ENCODE data around the gene TMEM151B.
A peak's percentile ranks its signal among the peaks of the same experiment; 100 is the strongest.

Gene TMEM151B

DNA sequence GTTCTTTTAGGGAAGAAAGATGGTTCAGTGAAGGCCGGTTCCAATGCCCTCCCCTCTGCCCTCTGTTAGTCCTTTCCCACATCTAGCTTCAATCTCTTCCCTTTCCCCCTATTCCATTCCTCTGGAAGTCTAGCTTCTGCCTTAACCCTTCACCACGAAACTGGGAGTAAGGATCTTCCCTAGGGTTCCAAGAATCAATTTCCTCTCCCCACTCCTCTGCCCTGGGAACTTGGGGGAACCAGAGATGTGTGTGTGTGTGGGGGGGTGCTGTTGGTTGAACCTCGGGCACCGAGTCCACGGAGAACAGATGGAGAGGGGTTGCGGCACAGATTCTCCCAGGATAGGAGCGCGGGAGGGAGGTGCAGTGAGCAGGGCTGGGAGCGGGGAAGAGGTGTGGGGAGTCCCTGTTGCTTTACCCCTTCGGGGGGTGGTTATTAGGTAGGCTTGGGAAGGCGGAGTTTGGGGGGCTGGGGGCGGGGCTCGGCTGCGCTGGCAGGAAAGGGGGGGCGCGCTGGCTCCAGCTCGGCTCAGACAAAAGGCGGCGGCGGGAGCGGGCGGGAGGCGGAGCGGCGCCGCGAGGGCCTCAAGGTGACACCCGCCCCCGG lies at the start of gene TMEM151B:
TMEM151B (plus strand) TSS at position 530 of the 605 bp plus-strand sequence. CDS start 293 bp downstream, outside the sequence.
- TF ChIP-seq ZNF274 (IDR thresholded peaks at IDR 0.05; ENCODE audit: low read depth, low read length), result no peak
- H3K4me3 ChIP-seq (ENCODE audit: low read length), result no peak within 1 kb of the TSS; the same call in 1 of the 2 replicates

DNA sequence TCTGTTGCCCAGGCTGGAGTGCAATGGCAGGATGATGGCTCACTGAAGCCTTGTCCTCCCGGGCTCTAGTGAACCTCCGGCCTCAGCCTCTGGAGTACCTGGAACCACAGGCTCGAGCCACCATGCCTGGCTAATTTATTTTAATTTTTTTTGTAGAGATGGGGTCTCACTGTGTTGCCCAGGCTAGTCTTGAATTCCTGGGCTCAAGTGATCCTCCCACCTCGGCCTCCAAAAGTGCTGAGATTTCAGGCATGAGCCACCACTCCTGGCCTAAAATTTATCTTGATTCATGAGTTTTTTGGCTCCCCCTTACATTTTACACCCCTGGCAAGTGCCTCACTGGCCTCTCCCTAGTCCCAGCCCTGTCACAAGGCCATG lies 49.3 kb upstream of the TMEM151B start:
- H3K4me3 ChIP-seq (ENCODE audit: low read length), result no peak overlapping the region
- TF ChIP-seq ZNF274 (IDR thresholded peaks at IDR 0.05; ENCODE audit: low read depth, low read length), result no peak

DNA sequence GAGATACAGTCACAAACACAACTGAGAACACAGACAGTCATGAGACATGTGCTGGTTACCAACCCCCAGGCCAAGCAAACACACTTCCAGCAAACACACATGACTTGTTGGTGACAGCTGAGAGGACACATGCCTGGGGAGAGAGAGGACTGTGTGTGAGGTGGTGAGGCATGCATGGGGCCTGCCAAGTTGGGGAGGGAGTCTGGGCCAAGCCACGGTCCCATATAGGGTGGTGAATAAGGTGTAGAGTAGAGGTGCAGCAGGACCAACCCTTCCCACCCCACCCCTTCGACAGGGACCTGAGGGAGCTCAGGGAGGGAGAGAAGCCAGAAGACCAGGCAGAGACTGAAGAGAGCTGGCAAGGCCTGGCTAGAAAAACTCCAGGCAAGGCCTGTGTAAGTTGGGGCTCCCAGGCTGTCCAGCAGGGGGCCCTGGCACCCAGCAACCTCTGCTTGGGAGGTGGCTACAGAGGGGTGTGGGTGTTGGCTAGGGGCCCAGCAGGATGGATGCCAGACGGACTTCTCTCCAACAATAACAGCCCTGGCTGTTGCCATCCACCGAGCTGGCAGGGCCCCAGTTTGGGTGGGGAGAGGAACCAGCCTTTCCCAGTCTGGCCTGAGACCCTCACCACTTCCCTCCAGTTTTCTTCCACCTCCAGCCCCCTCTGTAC lies 48.8 kb upstream of the TMEM151B start:
- no peak for TF ChIP-seq ZNF274 (IDR thresholded peaks at IDR 0.05; ENCODE audit: low read depth, low read length)
- H3K4me3 ChIP-seq (ENCODE audit: low read length), result no peak overlapping the region

DNA sequence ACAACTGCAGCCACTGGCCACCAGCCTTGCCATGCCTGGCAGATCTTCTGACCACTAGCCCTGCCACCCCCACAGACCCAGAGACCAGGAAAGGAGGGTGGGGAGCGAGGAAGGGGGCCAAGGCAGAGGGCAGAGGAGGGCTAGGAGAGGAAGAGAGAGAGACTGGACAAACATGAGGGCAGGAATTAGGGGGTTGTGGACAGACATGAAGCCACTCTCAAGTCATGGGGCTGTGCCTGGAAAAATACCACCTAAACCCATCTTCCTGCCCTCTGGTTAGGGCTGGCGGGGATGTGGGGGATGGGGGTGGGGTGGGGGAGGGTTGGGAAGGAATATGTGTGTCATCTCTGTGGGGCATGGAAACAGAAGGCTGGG lies 48.3 kb upstream of the TMEM151B start:
- no peak overlapping the region for H3K4me3 ChIP-seq (ENCODE audit: low read length)
- TF ChIP-seq ZNF274 (IDR thresholded peaks at IDR 0.05; ENCODE audit: low read depth, low read length), result no peak

DNA sequence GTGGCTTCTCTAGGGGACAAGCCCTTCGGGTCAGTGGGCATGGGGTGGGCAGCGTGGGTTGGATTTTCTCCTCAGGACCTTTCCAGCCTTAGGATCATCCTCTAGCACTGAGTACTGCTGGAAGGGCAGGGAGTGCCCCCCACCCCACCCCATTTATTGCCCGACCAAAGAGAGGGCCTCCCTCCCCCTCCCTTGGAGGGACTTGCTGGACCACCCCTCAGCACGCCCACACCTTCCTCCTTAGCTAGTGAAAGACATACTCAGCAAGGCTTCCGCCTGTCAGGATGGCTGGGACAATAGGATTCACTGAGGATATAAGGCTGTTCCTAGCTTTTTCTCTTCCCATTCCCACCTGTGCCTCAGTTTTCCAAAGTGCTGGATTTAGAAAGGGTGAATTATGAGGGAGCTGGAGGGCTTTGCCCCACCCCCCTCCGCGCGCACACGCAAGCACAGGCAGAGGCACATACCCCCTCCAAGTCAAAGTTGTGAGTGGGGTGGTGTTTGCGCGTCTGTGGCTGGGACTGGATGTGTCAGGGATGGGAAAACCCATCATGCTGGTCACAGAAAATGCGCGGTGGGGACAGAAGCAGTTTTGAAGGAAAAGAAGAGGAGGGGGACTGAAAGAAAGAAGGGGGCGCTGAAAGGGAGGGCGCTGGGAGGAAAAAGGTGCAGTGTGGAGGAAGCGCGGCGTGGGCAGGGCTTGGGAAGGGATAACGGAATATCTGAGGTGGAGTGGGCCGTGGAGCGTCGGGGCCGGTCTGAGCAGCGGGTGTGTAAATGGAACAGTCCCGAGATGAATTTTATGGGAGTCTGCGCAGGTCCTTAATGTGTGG lies 47.5 kb upstream of the TMEM151B start:
- no peak for TF ChIP-seq ZNF274 (IDR thresholded peaks at IDR 0.05; ENCODE audit: low read depth, low read length)
- H3K4me3 ChIP-seq (ENCODE audit: low read length), result peak overlapping the region; percentile 41; the same call in 1 of the 2 replicates

DNA sequence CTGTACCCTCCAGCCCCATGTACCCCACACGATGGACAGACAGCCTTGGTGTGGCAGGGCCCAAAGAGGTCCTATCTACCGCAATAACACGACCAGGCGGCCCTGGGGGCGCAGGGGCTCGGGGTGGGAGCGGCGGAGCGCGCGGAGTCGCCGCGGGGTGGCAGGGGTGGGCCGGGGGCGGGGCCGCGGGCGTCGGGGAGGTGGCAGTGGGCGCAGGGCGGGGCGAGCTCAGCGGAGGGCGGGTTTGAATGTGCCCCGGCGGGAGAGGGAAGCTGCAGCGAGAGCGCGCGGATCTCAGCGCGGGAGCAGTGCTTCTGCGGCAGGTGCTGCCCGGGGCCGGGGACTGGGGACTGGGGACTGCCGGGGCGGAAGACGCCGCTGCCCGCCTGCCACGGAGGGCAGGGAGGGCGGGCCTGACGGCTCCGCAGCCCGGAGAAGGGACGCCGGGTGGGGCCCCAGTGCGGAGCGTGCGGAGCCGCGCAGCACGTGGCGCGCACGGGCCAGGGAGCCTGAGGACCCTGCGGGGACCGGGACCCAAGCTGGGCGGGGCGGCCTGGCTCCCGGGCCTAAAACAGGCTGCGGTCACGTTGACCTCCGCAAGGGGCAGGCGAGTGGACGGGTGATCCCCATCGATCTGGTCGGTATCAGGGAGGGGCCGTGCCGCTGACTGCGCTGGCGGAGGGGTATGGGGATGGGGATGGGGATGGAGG lies 46.8 kb upstream of the TMEM151B start, which contains the start of gene SLC29A1:
SLC29A1 (plus strand) TSS at position 277 of the 710 bp plus-strand sequence. CDS start 3,719 bp downstream, outside the sequence.
- no peak for TF ChIP-seq ZNF274 (IDR thresholded peaks at IDR 0.05; ENCODE audit: low read depth, low read length)
- H3K4me3 ChIP-seq (ENCODE audit: low read length), result peak within 1 kb of the TSS; percentile 66

DNA sequence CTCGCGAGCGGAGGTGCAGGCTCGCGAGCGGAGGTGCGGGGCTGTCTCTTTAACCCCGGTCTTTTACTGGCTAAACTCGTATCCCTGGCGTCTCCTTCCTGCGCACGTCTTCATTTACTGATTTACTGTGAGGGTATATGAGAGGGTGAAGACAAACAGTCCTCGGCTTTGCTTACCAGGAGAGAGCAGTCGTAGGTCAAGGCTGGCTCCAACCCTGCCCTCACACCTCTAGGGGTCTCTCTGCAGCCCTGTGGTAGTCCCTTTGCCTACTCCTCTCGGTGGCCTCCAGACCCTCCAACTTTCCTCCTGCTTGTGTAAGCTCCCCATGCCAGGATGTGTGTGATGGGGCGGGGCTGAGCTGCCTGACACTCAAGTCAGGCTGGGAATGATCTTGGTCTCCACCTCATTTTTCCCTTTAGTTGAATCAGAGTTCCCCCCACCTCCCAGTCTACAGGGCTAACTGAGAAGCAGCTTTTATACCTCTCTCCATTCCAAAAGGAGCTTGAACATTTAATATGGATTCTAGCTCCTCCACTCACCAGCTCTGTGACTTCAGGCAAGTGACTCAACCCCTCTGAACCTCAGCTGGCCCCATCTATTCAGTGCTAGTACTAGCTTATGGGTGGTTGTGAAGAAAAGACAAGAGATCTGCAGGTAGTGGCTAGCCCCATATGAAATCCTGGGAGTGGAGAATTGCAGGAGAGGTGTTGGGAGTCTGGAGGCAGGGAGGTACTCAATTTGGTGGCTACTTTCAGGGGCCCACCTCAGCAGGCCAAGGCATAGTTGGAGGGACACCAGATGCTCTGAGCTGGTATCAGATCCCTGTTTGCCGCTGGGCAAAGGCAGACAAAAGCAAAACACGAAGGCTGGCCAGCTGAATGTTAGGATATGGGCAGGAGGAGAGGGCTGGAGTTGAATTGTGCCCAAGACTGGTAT lies 46.0 kb upstream of the TMEM151B start:
- H3K4me3 ChIP-seq (ENCODE audit: low read length), result peak overlapping the region; percentile 66
- TF ChIP-seq ZNF274 (IDR thresholded peaks at IDR 0.05; ENCODE audit: low read depth, low read length), result no peak

DNA sequence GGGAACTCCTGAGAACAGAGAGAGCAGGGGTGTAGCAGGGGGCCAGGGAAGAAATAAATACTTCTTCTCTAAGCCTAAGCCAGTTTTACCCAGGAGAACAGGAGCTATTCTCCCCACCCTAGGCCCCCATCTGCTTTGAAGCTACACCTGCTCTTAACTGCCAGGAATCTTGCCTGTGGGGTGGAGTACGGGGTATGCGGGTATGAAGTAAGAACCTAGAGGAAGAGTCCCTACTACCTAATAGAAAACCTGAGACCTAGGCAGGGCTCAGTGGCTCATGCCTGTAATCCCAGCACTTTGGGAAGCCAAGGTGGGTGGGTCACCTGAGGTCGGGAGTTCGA lies 45.3 kb upstream of the TMEM151B start:
- TF ChIP-seq ZNF274 (IDR thresholded peaks at IDR 0.05; ENCODE audit: low read depth, low read length), result no peak
- no peak overlapping the region; the same call in 1 of the 2 replicates for H3K4me3 ChIP-seq (ENCODE audit: low read length)

DNA sequence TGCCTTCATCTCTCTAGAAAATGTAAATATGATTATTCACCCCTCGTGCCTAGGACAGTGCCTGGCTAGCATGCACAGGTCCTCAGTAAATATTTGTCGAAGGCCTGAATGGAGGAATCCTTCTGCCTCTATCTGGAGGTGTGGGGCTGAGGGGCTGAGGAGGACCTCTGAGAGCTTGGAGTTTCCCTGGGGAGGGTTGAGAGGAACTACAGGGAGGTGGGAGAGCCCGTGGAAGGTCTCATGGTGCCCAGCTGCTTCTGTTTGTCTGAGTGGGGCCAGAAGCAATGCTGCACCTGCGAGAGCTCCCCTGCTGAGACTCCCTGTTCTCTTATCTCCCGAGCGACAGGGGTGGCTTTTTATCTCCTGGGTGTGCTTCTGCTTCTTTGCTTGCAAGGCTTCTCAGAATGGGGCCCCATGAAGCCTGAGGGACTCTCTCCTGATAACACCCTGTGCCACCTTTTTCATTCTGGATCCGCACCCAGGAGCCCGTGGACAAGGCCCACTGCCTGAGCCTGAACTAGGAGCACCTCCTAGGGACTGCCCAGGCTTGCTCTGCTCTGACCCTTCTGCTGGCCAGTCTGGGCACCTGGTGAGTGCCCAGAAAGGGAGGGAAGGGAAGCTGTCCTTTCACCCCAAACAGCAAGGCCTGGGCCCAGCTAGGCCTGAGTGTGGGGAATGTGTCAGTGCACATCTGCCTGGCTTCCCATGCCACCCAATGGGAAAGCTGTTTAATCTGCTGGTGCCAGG lies 44.5 kb upstream of the TMEM151B start:
- H3K4me3 ChIP-seq (ENCODE audit: low read length), result no peak overlapping the region
- no peak for TF ChIP-seq ZNF274 (IDR thresholded peaks at IDR 0.05; ENCODE audit: low read depth, low read length)

DNA sequence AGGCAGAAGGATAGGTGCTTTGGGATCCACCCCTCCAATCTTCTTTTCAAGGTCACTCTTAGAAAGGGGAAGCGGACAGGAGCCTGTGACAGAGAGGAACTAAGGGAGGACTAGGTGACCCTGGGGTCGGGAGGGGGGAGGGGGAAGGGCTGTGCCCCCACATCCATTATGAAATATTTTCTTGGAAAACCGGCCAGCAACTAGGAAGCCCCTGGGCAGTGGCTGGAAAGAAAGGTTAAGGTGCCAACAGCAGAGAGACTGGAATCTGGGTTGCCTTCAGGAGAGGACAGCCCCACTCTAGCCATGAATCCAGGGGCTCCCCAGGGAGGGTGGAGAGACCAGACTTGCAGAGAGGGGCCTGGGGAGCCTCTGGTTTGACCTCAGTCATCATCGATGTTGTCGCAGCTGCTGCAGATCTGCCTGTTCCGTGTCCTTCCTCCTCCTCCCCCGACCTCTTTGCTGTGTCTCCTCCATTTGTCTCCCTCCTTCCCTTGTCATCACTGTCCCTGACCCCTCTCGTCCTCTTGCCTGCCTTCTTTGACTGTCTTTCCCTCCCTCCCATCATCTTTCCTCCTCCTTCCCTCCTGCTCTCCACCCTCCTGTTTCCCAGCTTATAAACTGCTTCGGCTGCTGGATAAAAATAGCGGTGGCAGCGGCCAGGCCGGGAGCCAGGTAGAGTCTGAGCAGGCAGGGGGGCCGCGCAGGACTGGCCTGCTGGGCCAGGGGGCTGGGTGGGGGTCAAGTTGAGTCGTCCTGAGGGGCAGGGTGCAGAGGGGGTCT lies 43.7 kb upstream of the TMEM151B start:
- no peak overlapping the region for H3K4me3 ChIP-seq (ENCODE audit: low read length)

DNA sequence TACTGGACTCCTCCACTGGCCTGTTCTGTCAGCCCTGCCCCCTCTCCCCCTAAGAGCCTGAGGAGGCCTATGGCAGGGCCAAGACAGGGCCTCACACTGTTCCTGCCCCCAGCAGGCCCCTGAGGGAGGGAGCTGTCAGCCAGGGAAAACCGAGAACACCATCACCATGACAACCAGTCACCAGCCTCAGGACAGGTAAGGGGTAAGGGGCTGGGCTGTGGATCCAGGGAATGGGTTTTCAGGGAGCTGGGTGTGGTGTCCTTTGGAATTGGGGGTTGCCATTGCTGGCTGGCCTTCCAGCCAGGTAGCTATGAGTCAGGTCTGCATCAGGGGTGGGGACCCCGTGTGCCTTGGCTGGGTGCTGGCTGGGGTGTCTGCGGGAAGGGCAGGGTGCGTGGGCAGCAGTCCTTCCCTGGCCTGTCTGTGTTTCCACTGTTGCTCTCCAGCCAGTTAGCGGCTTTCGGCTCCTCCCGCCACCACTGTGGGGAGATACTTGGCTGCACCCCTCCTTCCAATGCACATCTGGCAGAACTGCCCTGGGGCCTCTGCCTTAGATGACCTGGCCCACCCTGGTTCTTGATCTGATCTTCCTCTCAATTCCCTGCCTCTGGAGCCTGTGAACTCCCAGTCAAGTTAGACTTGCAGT lies 43.0 kb upstream of the TMEM151B start:
- H3K4me3 ChIP-seq (ENCODE audit: low read length), result no peak overlapping the region
- TF ChIP-seq ZNF274 (IDR thresholded peaks at IDR 0.05; ENCODE audit: low read depth, low read length), result no peak

More for the DNA sequence above, 43.7 kb upstream of the TMEM151B start:
- no peak for TF ChIP-seq ZNF274 (IDR thresholded peaks at IDR 0.05; ENCODE audit: low read depth, low read length)
